ENCODE results near the gene H2BK1. TPM values are rescaled to one million over a fixed set of nuclear protein-coding genes. Genes with fewer than 3 reads are reported as not detected.

The H2BK1 gene
- total and polyA plus RNA-seq, 2 of the 13 experiments (the other 11 are each of a cell fraction or from before 2014, with no cell fraction given), result not detected

- TF ChIP-seq HMG20B (CRISPR knock-in tag; conservative IDR thresholded peaks at IDR 0.05), result no peak
- no peak for TF ChIP-seq NFRKB (IDR thresholded peaks at IDR 0.05)
- peak; percentile 83 for TF ChIP-seq CEBPB (IDR thresholded peaks at IDR 0.05; ENCODE audit: borderline replicate concordance, low read depth, low read length)
- peak; percentile 38 for TF ChIP-seq TEAD3 (CRISPR knock-in tag; optimal IDR thresholded peaks at IDR 0.05; ENCODE audit: borderline replicate concordance)
- TF ChIP-seq PITX1 (CRISPR knock-in tag; IDR thresholded peaks at IDR 0.05), result no peak
- TF ChIP-seq, protein P1, sequence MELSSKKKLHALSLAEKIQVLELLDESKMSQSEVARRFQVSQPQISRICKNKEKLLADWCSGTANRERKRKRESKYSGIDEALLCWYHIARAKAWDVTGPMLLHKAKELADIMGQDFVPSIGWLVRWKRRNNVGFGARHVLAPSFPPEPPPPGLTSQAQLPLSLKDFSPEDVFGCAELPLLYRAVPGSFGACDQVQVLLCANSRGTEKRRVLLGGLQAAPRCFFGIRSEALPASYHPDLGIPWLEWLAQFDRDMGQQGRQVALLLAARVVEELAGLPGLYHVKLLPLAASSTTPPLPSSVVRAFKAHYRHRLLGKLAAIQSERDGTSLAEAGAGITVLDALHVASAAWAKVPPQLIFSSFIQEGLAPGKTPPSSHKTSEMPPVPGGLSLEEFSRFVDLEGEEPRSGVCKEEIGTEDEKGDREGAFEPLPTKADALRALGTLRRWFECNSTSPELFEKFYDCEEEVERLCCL (CRISPR knock-in tag; IDR thresholded peaks at IDR 0.05; ENCODE audit: borderline replicate concordance), result no peak
- no peak for TF ChIP-seq ZNF674 (CRISPR knock-in tag; IDR thresholded peaks at IDR 0.05; ENCODE audit: low read depth)
- TF ChIP-seq, protein P2, sequence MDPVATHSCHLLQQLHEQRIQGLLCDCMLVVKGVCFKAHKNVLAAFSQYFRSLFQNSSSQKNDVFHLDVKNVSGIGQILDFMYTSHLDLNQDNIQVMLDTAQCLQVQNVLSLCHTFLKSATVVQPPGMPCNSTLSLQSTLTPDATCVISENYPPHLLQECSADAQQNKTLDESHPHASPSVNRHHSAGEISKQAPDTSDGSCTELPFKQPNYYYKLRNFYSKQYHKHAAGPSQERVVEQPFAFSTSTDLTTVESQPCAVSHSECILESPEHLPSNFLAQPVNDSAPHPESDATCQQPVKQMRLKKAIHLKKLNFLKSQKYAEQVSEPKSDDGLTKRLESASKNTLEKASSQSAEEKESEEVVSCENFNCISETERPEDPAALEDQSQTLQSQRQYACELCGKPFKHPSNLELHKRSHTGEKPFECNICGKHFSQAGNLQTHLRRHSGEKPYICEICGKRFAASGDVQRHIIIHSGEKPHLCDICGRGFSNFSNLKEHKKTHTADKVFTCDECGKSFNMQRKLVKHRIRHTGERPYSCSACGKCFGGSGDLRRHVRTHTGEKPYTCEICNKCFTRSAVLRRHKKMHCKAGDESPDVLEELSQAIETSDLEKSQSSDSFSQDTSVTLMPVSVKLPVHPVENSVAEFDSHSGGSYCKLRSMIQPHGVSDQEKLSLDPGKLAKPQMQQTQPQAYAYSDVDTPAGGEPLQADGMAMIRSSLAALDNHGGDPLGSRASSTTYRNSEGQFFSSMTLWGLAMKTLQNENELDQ (CRISPR knock-in tag; IDR thresholded peaks at IDR 0.05; ENCODE audit: borderline replicate concordance), result no peak
- TF ChIP-seq HNF4A (CRISPR knock-in tag; IDR thresholded peaks at IDR 0.05), result peak; percentile 41; the same call in 1 of the 2 replicates
- TF ChIP-seq HNF4G (IDR thresholded peaks at IDR 0.05; ENCODE audit: borderline replicate concordance, low read depth, low read length), result 0 out of 2 replicates have a peak, but pooled peaks have one; percentile 10
- TF ChIP-seq HNF4G (CRISPR knock-in tag; IDR thresholded peaks at IDR 0.05; ENCODE audit: borderline replicate concordance, low read depth), result no peak
- TF ChIP-seq CEBPG (CRISPR knock-in tag; IDR thresholded peaks at IDR 0.05), result peak; percentile 77
- no peak for TF ChIP-seq BRCA1 (CRISPR knock-in tag; IDR thresholded peaks at IDR 0.05)
- TF ChIP-seq, protein P3, sequence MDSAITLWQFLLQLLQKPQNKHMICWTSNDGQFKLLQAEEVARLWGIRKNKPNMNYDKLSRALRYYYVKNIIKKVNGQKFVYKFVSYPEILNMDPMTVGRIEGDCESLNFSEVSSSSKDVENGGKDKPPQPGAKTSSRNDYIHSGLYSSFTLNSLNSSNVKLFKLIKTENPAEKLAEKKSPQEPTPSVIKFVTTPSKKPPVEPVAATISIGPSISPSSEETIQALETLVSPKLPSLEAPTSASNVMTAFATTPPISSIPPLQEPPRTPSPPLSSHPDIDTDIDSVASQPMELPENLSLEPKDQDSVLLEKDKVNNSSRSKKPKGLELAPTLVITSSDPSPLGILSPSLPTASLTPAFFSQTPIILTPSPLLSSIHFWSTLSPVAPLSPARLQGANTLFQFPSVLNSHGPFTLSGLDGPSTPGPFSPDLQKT (CRISPR knock-in tag; IDR thresholded peaks at IDR 0.05; ENCODE audit: borderline replicate concordance), result no peak
- TF ChIP-seq, protein P4, sequence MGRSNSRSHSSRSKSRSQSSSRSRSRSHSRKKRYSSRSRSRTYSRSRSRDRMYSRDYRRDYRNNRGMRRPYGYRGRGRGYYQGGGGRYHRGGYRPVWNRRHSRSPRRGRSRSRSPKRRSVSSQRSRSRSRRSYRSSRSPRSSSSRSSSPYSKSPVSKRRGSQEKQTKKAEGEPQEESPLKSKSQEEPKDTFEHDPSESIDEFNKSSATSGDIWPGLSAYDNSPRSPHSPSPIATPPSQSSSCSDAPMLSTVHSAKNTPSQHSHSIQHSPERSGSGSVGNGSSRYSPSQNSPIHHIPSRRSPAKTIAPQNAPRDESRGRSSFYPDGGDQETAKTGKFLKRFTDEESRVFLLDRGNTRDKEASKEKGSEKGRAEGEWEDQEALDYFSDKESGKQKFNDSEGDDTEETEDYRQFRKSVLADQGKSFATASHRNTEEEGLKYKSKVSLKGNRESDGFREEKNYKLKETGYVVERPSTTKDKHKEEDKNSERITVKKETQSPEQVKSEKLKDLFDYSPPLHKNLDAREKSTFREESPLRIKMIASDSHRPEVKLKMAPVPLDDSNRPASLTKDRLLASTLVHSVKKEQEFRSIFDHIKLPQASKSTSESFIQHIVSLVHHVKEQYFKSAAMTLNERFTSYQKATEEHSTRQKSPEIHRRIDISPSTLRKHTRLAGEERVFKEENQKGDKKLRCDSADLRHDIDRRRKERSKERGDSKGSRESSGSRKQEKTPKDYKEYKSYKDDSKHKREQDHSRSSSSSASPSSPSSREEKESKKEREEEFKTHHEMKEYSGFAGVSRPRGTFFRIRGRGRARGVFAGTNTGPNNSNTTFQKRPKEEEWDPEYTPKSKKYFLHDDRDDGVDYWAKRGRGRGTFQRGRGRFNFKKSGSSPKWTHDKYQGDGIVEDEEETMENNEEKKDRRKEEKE (IDR thresholded peaks at IDR 0.05), result no peak
- TF ChIP-seq ZNF343 (CRISPR knock-in tag; IDR thresholded peaks at IDR 0.05), result no peak
These were observed 32.1 kb upstream of the H2BK1 start (continued) for GRCh38 chr7:151242159-151243044.
